ENCODE measurements around the gene ENOX1.

- TF ChIP-seq POLR2A (IDR thresholded peaks at IDR 0.05; ENCODE audit: low read depth, low read length): no peak
- TF ChIP-seq POLR2AphosphoS5 (IDR thresholded peaks at IDR 0.05; ENCODE audit: insufficient read depth, low read depth, low read length): no peak
- no peak for TF ChIP-seq CTCF (IDR thresholded peaks at IDR 0.05; ENCODE audit: extremely low read depth in 1 of 2, insufficient read depth in 1 of 2, low read depth in 1 of 2, low read length in 2 of 2)
- TF ChIP-seq MAX (IDR thresholded peaks at IDR 0.05; ENCODE audit: insufficient read depth, insufficient read length): no peak
- no peak for TF ChIP-seq JUN (IDR thresholded peaks at IDR 0.05; ENCODE audit: borderline replicate concordance, insufficient read depth, insufficient read length, low read depth)
- no peak for TF ChIP-seq MYC (IDR thresholded peaks at IDR 0.05; ENCODE audit: low read depth, low read length)
- TF ChIP-seq GATA2 (IDR thresholded peaks at IDR 0.05; ENCODE audit: insufficient read depth, insufficient read length, low read depth, low read length): no peak
- no peak for TF ChIP-seq EZH2 (IDR thresholded peaks at IDR 0.05; ENCODE audit: borderline replicate concordance, low read depth, low read length, severe bottlenecking)
Measured at GRCh38 chr13:43784496-43784895, 2.3 kb downstream of the ENOX1 start.
